Measurements from ENCODE around the gene SMCO3. TPM values are rescaled to one million over a fixed set of nuclear protein-coding genes. Genes with fewer than 3 reads are reported as not detected.

Gene SMCO3
- total RNA-seq, 2 experiments from 2014 or later: not detected

DNA sequence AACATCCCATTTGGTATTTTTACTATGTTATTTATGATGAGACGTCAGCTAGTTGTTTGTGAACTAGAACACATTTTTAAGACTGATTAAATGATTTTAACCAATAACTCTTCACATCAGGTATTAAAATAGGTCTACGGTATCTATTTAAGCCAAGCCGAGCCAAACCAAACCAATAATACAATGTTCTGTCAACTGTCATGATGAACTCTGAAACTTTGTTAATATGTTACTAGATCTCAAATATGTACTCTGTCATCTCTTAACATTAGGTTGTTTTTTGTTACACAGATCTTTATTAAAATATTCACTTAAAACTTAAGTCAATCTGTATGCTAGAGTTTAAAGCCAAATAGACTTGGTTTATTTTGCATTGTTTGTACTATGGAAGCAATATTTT lies 28.3 kb upstream of the SMCO3 start:
- POLR2A ChIA-PET: no interaction called here

GRCh38 chr12:14841761-14842160 lies 27.8 kb upstream of the SMCO3 start:
- H3K9me2 ChIP-seq (ENCODE audit: insufficient read depth, low read length): no peaks in the 10 kb centered on the region
- H3K79me2 ChIP-seq (ENCODE audit: insufficient read depth, low read depth, low read length): no peaks in the 10 kb centered on the region
- TF ChIP-seq CTCF (conservative IDR thresholded peaks at IDR 0.05; ENCODE audit: low read length) (no peak), EZH2phosphoT487 (IDR thresholded peaks at IDR 0.05; ENCODE audit: borderline replicate concordance, low read depth, low read length) (no peak)
- no peaks in the 10 kb centered on the region for H3K36me3 ChIP-seq (ENCODE audit: insufficient read depth, low read length)
- intact Hi-C loops (cut with micrococcal nuclease; ENCODE audit: unreplicated experiment): loop anchor here (5.0 kb wide), 1 partner anchor 119 kb away; no protein-coding TSS in a partner anchor
- H3K4me1 ChIP-seq (ENCODE audit: insufficient read depth, low read length, poor library complexity, severe bottlenecking): peaks cover 5% of the 10 kb centered on the region
- H4K20me1 ChIP-seq (ENCODE audit: insufficient read depth, low read length): no peaks in the 10 kb centered on the region
- H3K27ac ChIP-seq (ENCODE audit: low read depth, low read length, poor library complexity, severe bottlenecking): no peak overlapping the region
- no peak overlapping the region for H3K4me2 ChIP-seq (ENCODE audit: low read length)
- H2AFZ ChIP-seq (ENCODE audit: low read length): no peak overlapping the region
- no TSS peak for BruUV-seq (replicated peaks)
- no peaks in the 10 kb centered on the region for H3K9me3 ChIP-seq (ENCODE audit: low read length)
- no peak overlapping the region for H3K4me3 ChIP-seq (ENCODE audit: low read depth, low read length, poor library complexity, severe bottlenecking)
- ChIA-PET CTCF (ENCODE audit: unreplicated experiment) (no interaction called here), POLR2A (interaction anchor here (0.5 to 0.8 kb wide), 2 partner anchors 39 to 1356 kb away, joined by 3 to 4 read pairs; no protein-coding TSS in a partner anchor)
- DNase-seq (ENCODE audit: low spot score): no peak

More for the DNA sequence above, 28.3 kb upstream of the SMCO3 start:
- H4K20me1 ChIP-seq (ENCODE audit: insufficient read depth, low read length): no peaks in the 10 kb centered on the region
- no peaks in the 10 kb centered on the region for H3K9me2 ChIP-seq (ENCODE audit: insufficient read depth, low read length)
- BruUV-seq (replicated peaks): no TSS peak
- no peaks in the 10 kb centered on the region for H3K9me3 ChIP-seq (ENCODE audit: low read length)
- H3K79me2 ChIP-seq (ENCODE audit: insufficient read depth, low read depth, low read length): no peaks in the 10 kb centered on the region
- no peak overlapping the region for H3K4me2 ChIP-seq (ENCODE audit: low read length)
- no peak overlapping the region for H3K27ac ChIP-seq (ENCODE audit: low read depth, low read length, poor library complexity, severe bottlenecking)
- intact Hi-C loops (cut with micrococcal nuclease; ENCODE audit: unreplicated experiment): loop anchor here (5.0 kb wide), 1 partner anchor 120 kb away; no protein-coding TSS in a partner anchor
- H3K4me1 ChIP-seq (ENCODE audit: insufficient read depth, low read length, poor library complexity, severe bottlenecking): peaks cover 5% of the 10 kb centered on the region
- no peaks in the 10 kb centered on the region for H3K36me3 ChIP-seq (ENCODE audit: insufficient read depth, low read length)
- no peak for TF ChIP-seq EZH2phosphoT487 (IDR thresholded peaks at IDR 0.05; ENCODE audit: borderline replicate concordance, low read depth, low read length)
- no peak for TF ChIP-seq CTCF (conservative IDR thresholded peaks at IDR 0.05; ENCODE audit: low read length)
- H3K4me3 ChIP-seq (ENCODE audit: low read depth, low read length, poor library complexity, severe bottlenecking): no peak overlapping the region
- CTCF ChIA-PET (ENCODE audit: unreplicated experiment): no interaction called here
- no peak for DNase-seq (ENCODE audit: low spot score)
- H2AFZ ChIP-seq (ENCODE audit: low read length): no peak overlapping the region

- Histone ChIP-seq H3K4me2 (ENCODE audit: low read length) (no peak overlapping the region), H3K27ac (ENCODE audit: low read depth, low read length, poor library complexity, severe bottlenecking) (no peak overlapping the region), H3K9me3 (ENCODE audit: low read length) (no peaks in the 10 kb centered on the region), H3K9me2 (ENCODE audit: insufficient read depth, low read length) (no peaks in the 10 kb centered on the region), H3K4me1 (ENCODE audit: insufficient read depth, low read length, poor library complexity, severe bottlenecking) (no peaks in the 10 kb centered on the region), H4K20me1 (ENCODE audit: insufficient read depth, low read length) (no peaks in the 10 kb centered on the region), H2AFZ (ENCODE audit: low read length) (no peak overlapping the region), H3K4me3 (ENCODE audit: low read depth, low read length, poor library complexity, severe bottlenecking) (no peak overlapping the region), H3K79me2 (ENCODE audit: insufficient read depth, low read depth, low read length) (no peaks in the 10 kb centered on the region), H3K36me3 (ENCODE audit: insufficient read depth, low read length) (no peaks in the 10 kb centered on the region)
- DNase-seq (ENCODE audit: low spot score): no peak
- intact Hi-C loops (cut with micrococcal nuclease; ENCODE audit: unreplicated experiment): loop anchor here (5.0 kb wide), 1 partner anchor 118 kb away; no protein-coding TSS in a partner anchor
- POLR2A ChIA-PET: no interaction called here
- no peak for TF ChIP-seq EZH2phosphoT487 (IDR thresholded peaks at IDR 0.05; ENCODE audit: borderline replicate concordance, low read depth, low read length)
- no peak for TF ChIP-seq CTCF (conservative IDR thresholded peaks at IDR 0.05; ENCODE audit: low read length)
- BruUV-seq (replicated peaks): no TSS peak
- CTCF ChIA-PET (ENCODE audit: unreplicated experiment): no interaction called here
Observed at GRCh38 chr12:14840616-14841015, 26.6 kb upstream of the SMCO3 start.
